Keratinocyte (primary cell): ENCODE measurements around the gene TSPYL1. TPM values are rescaled to one million over a fixed set of nuclear protein-coding genes. Genes with fewer than 3 reads are reported as not detected.

Source experiments
- DNase-seq: peaks from one replicate; pipeline ENCODE4 v3.0.0-alpha.2; 2011; ENCODE audit warnings: low read depth, missing footprints, low spot score
- FAIRE-seq: peaks from 2 replicates; lab custom pipeline; 2011; peaks lifted over from hg19 to GRCh38; lab: Jason Lieb, UNC
- H2AFZ ChIP-seq: 2 replicates; pipeline ENCODE4 v1.6.0; 2012; ENCODE audit warnings: low read length, control low read depth, inconsistent platforms; ENCODE audit not compliant: control insufficient read depth
- H3K27ac ChIP-seq: 2 replicates; pipeline ENCODE4 v1.5.1; 2011; ENCODE audit warnings: low read length; ENCODE audit not compliant: control insufficient read depth, insufficient read depth
- H3K27me3 ChIP-seq: 3 replicates; pipeline ENCODE4 v1.6.0; 2011; ENCODE audit warnings: low read length; ENCODE audit not compliant: control insufficient read depth, insufficient read depth; ENCODE audit errors: extremely low read depth
- H3K36me3 ChIP-seq, 2 experiments: 2 replicates in 1 of 2; 3 replicates in 1 of 2; pipeline ENCODE4 v1.5.1; 2011; ENCODE audit warnings: low read length in 2 of 2, mild to moderate bottlenecking in 1 of 2; ENCODE audit not compliant: control insufficient read depth in 2 of 2, insufficient read depth in 2 of 2; ENCODE audit errors: extremely low read depth in 1 of 2
- H3K4me1 ChIP-seq: 3 replicates; pipeline ENCODE4 v1.5.1; 2011; ENCODE audit warnings: low read length; ENCODE audit not compliant: control insufficient read depth, insufficient read depth; ENCODE audit errors: extremely low read depth
- H3K4me2 ChIP-seq: 3 replicates; pipeline ENCODE4 v1.6.0; 2011; ENCODE audit warnings: low read depth, low read length; ENCODE audit not compliant: control insufficient read depth, insufficient read depth; ENCODE audit errors: extremely low read depth
- H3K4me3 ChIP-seq, 3 experiments: fragments of 200-600 bp in 1 of 3; sonication (generic) in 1 of 3; 2 replicates in 2 of 3; 3 replicates in 1 of 3; pipeline ENCODE4 v1.5.1; 2011 to 2016; ENCODE audit warnings: low read length in 3 of 3, mild to moderate bottlenecking in 3 of 3, control low read depth in 2 of 3, inconsistent platforms in 1 of 3, low read depth in 1 of 3, mixed read lengths in 1 of 3, mixed run types in 1 of 3, moderate library complexity in 1 of 3; ENCODE audit not compliant: control insufficient read depth in 2 of 3, insufficient read depth in 2 of 3; ENCODE audit errors: extremely low read depth in 1 of 3
- H3K79me2 ChIP-seq: 2 replicates; pipeline ENCODE4 v1.6.0; 2012; ENCODE audit warnings: low read length; ENCODE audit not compliant: control insufficient read depth, insufficient read depth
- H3K9ac ChIP-seq: 3 replicates; pipeline ENCODE4 v1.6.0; 2011; ENCODE audit warnings: low read length; ENCODE audit not compliant: control insufficient read depth, insufficient read depth; ENCODE audit errors: extremely low read depth
- H3K9me1 ChIP-seq: 3 replicates; pipeline ENCODE4 v1.6.0; 2011; ENCODE audit warnings: low read length; ENCODE audit not compliant: control insufficient read depth, insufficient read depth; ENCODE audit errors: extremely low read depth
- H3K9me3 ChIP-seq: 2 replicates; pipeline ENCODE4 v1.5.1; 2012; ENCODE audit warnings: low read depth, low read length; ENCODE audit not compliant: control insufficient read depth
- H4K20me1 ChIP-seq: 3 replicates; pipeline ENCODE4 v1.6.0; 2011; ENCODE audit warnings: low read length; ENCODE audit not compliant: control insufficient read depth, insufficient read depth; ENCODE audit errors: extremely low read depth
- EZH2 ChIP-seq: IDR thresholded peaks from one replicate; pipeline ENCODE4 v1.6.1; 2012; ENCODE audit warnings: inconsistent platforms, mild to moderate bottlenecking, low read length, moderate library complexity
- dilution Hi-C: fragments of 300-500 bp; cut with MboI; formaldehyde crosslinking; loops from one replicate; pipeline ENCODE4 v1.7.0; 2020; ENCODE audit warnings: low sequenced_read_pairs; ENCODE audit not compliant: extremely low pct_ligation_motif_present
- polyA plus RNA-seq, 5 experiments: library from polyadenylated mRNA; depleted of rRNA in 3 of 5; stranded (reverse) in 3 of 5; stranded (forward) in 1 of 5; unstranded in 1 of 5; fragments of >200 nt; gene quantifications; 1 replicate in 1 of 5; 2 replicates in 3 of 5; 3 replicates in 1 of 5; pipeline versions ENCODE4 v1.2.1 to v1.2.3, GENCODE V29; 2011 to 2012; ENCODE audit warnings: missing spikeins in 2 of 5, low read depth in 1 of 5, low replicate concordance in 1 of 5
- TF ChIP-seq, protein P1 (sequence below), 3 experiments: IDR thresholded peaks in 1 of 3; conservative IDR thresholded peaks in 1 of 3; optimal IDR thresholded peaks in 1 of 3; 2 replicates in 2 of 3; 3 replicates in 1 of 3; pipeline versions ENCODE3 to v1.5.1; 2011; ENCODE audit warnings: low read length in 3 of 3, mild to moderate bottlenecking in 3 of 3, moderate library complexity in 2 of 3, control low read depth in 1 of 3, inconsistent platforms in 1 of 3; ENCODE audit not compliant: insufficient read depth in 2 of 3; ENCODE audit errors: extremely low read depth in 1 of 3

Gene TSPYL1
- polyA plus RNA-seq, 1 donor (not counting 4 experiments of a cell fraction or from before 2014, with no cell fraction given) = 75.6 TPM

DNA sequence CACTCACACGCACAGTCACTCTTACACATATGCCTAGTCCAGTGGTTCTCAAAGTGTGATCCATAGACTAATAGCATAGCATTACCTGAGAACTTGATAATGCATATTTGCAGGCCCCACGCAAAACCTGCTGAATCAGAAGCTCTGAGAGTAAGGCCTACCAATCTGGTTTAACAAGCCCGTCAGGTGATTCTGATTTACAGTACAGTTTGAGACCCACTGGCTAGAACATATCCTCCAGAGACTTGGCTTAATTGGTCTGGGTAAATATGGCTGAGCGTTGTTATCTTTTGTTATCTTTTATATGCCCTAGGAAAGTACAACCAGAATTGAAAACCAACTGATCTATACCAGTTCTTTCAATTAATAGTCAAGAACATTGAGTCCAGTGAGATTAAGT, 35.4 kb downstream of the TSPYL1 start:
- Histone ChIP-seq H4K20me1 (no peaks in the 10 kb centered on the region), H3K36me3 (peaks cover 0 to 3% of the 10 kb centered on the region in 2 experiments), H3K4me2 (no peak overlapping the region), H3K4me3 (no peak overlapping the region), H3K4me1 (no peaks in the 10 kb centered on the region), H2AFZ (no peak overlapping the region), H3K27me3 (no peaks in the 10 kb centered on the region), H3K9me1 (no peaks in the 10 kb centered on the region), H3K79me2 (no peaks in the 10 kb centered on the region), H3K27ac (no peak overlapping the region), H3K9ac (no peak overlapping the region), H3K9me3 (no peaks in the 10 kb centered on the region)
- no peak for FAIRE-seq
- no peak for TF ChIP-seq EZH2
- TF ChIP-seq, protein P1, sequence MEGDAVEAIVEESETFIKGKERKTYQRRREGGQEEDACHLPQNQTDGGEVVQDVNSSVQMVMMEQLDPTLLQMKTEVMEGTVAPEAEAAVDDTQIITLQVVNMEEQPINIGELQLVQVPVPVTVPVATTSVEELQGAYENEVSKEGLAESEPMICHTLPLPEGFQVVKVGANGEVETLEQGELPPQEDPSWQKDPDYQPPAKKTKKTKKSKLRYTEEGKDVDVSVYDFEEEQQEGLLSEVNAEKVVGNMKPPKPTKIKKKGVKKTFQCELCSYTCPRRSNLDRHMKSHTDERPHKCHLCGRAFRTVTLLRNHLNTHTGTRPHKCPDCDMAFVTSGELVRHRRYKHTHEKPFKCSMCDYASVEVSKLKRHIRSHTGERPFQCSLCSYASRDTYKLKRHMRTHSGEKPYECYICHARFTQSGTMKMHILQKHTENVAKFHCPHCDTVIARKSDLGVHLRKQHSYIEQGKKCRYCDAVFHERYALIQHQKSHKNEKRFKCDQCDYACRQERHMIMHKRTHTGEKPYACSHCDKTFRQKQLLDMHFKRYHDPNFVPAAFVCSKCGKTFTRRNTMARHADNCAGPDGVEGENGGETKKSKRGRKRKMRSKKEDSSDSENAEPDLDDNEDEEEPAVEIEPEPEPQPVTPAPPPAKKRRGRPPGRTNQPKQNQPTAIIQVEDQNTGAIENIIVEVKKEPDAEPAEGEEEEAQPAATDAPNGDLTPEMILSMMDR (optimal IDR thresholded peaks at IDR 0.05 in 1 of 3, IDR thresholded peaks at IDR 0.05 in 1 of 3, conservative IDR thresholded peaks at IDR 0.05 in 1 of 3; ENCODE audit: extremely low read depth in 1 of 3, insufficient read depth in 2 of 3, low read length in 3 of 3) = no peak
- DNase-seq = no peak
- dilution Hi-C loops = no loop called here

DNA sequence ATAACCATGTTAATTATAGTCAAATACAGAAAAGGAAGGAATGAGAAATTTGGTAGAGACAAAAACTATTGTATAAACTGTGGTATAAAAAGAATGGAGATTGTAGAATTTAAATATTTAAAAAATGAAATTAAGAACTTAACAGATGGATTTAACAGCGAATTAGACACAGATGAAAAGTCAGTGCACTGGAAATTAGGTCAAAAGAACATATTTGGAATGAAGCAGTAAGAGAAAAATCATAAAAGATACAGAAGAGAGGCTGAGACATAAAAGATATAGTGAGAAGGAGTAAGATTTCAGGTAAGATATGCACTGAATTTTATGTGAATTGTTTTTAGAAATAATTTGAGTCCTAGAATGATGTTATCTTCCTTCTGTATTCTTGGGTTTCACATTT, 39.9 kb downstream of the TSPYL1 start:
- dilution Hi-C loops = no loop called here
- no peak for FAIRE-seq
- H2AFZ ChIP-seq = no peak overlapping the region

More for the DNA sequence above, 39.9 kb downstream of the TSPYL1 start:
- H3K27ac ChIP-seq = no peak overlapping the region
- H3K79me2 ChIP-seq = no peaks in the 10 kb centered on the region
- peaks cover 0 to 4% of the 10 kb centered on the region in 2 experiments for H3K36me3 ChIP-seq
- peaks cover 2% of the 10 kb centered on the region for H3K4me1 ChIP-seq
- H3K4me3 ChIP-seq = no peak overlapping the region
- H4K20me1 ChIP-seq = no peaks in the 10 kb centered on the region
- H3K4me2 ChIP-seq = no peak overlapping the region
- DNase-seq = no peak
- H3K9ac ChIP-seq = no peak overlapping the region
- no peaks in the 10 kb centered on the region for H3K9me1 ChIP-seq
- no peaks in the 10 kb centered on the region for H3K9me3 ChIP-seq
- no peaks in the 10 kb centered on the region for H3K27me3 ChIP-seq
- no peak for TF ChIP-seq EZH2
- TF ChIP-seq, protein P1 (optimal IDR thresholded peaks at IDR 0.05 in 1 of 3, IDR thresholded peaks at IDR 0.05 in 1 of 3, conservative IDR thresholded peaks at IDR 0.05 in 1 of 3; ENCODE audit: extremely low read depth in 1 of 3, insufficient read depth in 2 of 3, low read length in 3 of 3) = no peak
